LNCaP clone FGC (cell line): ENCODE measurements around the gene RELA.

Experiments used
- DNase-seq: peaks from one replicate; pipeline ENCODE4 v3.0.0-alpha.2; 2011; ENCODE audit warnings: low read depth
- H3K4me3 ChIP-seq: 2 replicates; pipeline ENCODE4 v1.5.1; 2011; ENCODE audit warnings: mild to moderate bottlenecking, low read depth, low read length, control low read depth
- TF ChIP-seq, protein P1 (sequence below): IDR thresholded peaks from 2 replicates; pipeline ENCODE4 v1.5.1; 2012; ENCODE audit warnings: mild to moderate bottlenecking; ENCODE audit not compliant: control insufficient read depth, insufficient read depth; ENCODE audit errors: extremely low read depth

Gene RELA

DNA sequence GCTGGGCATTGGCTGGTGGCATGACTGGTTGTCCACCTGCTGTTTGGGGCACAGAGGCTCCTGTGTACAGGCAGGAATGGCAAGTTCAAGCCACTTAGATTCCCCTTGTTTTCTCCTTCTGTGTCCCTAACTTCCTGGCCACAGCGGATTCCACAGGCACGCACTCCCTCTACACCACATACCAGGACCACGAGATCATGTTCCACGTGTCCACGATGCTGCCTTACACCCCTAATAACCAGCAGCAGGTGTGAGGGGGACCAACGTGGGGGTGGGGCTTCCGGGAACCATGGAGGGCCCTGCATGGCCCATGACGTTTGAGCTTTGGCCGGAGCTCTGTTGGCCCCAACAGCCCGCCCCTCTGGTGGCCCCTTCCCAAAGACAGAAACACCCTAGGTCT lies 17.0 kb downstream of the RELA start:
- no peak overlapping the region for H3K4me3 ChIP-seq
- no peak for DNase-seq
- TF ChIP-seq, protein P1, sequence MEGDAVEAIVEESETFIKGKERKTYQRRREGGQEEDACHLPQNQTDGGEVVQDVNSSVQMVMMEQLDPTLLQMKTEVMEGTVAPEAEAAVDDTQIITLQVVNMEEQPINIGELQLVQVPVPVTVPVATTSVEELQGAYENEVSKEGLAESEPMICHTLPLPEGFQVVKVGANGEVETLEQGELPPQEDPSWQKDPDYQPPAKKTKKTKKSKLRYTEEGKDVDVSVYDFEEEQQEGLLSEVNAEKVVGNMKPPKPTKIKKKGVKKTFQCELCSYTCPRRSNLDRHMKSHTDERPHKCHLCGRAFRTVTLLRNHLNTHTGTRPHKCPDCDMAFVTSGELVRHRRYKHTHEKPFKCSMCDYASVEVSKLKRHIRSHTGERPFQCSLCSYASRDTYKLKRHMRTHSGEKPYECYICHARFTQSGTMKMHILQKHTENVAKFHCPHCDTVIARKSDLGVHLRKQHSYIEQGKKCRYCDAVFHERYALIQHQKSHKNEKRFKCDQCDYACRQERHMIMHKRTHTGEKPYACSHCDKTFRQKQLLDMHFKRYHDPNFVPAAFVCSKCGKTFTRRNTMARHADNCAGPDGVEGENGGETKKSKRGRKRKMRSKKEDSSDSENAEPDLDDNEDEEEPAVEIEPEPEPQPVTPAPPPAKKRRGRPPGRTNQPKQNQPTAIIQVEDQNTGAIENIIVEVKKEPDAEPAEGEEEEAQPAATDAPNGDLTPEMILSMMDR: no peak

DNA sequence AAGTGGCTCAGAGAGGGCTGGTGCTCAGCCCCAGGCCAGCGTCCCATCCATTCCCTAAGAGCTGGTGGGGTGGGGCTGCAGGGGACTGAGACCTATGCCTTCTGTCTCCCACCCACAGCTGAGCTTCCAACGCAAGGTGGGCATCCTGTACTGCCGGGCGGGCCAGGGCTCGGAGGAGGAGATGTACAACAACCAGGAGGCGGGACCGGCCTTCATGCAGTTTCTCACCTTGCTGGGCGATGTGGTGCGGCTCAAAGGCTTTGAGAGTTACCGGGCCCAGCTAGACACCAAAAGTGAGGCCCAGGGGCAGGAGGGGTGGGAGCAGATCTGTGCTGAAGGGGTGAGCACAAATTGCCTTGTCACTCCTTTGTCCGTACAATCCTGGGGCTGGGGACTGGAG lies 17.9 kb downstream of the RELA start:
- DNase-seq: no peak
- H3K4me3 ChIP-seq: no peak overlapping the region
- TF ChIP-seq, protein P1: no peak

DNA sequence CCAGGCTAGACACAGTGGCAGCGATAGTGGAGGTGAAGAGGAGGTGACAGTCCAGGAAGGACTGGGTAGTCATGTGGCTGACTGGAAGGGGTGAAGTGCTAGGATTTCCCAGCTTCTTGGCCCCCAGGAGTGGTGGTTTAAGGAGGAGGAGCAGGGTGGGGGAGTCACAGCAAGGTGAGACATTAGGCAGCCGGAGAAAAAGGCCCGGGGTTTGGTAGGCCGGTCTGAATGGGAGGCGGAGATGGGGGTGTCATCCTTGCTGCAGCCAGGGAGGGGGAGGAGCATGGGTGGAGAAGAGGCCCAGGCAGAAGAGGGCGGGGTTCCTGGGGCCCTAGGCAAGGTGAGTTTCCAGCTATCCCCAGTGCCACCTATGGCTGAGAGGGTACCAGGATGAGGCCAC lies 18.7 kb downstream of the RELA start:
- no peak for DNase-seq
- TF ChIP-seq, protein P1: no peak

DNA sequence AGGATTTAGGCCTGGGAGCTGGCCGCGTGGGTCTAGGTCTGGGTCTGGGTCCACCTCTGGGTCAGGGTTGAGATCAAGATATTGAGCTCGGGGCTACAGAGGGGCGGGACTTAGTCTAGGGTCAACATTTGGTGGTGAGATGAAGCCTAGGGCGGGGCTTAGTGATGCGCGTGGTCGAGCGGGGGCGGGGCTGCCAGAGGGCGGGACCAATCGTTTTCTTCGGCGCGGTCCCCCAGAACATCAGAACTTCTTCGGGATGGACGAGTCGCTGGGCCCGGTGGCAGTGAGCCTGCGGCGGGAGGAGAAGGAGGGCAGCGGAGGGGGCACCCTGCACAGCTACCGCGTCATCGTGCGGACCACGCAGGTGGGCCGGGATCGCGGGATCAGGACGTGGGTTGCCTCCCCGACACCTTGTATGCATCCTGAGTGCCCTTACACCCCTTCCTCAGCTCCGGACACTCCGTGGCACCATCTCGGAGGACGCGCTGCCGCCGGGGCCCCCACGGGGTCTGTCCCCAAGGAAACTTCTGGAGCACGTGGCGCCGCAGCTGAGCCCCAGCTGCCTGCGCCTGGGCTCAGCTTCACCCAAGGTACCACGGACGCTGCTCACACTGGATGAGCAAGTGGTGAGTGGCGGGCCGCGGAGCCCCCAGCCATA lies 20.6 kb downstream of the RELA start:
- H3K4me3 ChIP-seq: no peak overlapping the region
- TF ChIP-seq, protein P1: no peak
- no peak for DNase-seq

More for the DNA sequence above, 18.7 kb downstream of the RELA start:
- no peak overlapping the region for H3K4me3 ChIP-seq

DNA sequence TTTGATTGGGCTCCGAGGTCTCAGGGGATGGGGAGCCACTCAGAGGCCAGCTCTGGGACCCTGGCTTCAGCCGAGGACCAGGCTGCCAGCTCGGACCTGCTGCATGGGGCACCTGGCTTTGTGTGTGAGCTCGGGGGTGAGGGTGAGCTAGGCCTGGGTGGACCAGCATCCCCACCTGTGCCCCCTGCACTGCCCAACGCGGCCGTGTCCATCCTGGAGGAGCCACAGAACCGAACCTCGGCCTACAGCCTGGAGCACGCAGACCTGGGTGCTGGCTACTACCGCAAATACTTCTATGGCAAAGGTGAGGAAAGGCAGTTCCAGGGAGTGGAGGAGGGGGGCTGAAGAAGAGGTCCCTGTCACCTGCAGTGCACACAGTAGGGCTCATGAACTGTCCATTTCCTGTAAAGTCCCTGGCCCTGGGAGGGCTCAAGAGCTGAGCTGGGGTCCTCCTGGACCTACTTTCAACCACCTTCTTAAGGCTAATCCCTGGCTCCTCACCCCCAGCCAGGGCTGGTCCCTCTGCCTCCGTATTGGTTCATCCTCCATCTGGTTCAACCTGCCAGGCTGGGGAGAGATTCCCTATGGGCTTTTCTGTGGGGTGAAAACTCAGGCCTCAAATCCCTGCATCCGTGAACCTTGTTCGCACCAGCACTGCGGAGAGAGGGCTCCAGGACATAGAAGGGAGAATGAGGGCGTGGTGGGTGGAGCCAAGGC lies 21.3 kb downstream of the RELA start:
- TF ChIP-seq, protein P1: no peak
- no peak overlapping the region for H3K4me3 ChIP-seq
- no peak for DNase-seq

DNA sequence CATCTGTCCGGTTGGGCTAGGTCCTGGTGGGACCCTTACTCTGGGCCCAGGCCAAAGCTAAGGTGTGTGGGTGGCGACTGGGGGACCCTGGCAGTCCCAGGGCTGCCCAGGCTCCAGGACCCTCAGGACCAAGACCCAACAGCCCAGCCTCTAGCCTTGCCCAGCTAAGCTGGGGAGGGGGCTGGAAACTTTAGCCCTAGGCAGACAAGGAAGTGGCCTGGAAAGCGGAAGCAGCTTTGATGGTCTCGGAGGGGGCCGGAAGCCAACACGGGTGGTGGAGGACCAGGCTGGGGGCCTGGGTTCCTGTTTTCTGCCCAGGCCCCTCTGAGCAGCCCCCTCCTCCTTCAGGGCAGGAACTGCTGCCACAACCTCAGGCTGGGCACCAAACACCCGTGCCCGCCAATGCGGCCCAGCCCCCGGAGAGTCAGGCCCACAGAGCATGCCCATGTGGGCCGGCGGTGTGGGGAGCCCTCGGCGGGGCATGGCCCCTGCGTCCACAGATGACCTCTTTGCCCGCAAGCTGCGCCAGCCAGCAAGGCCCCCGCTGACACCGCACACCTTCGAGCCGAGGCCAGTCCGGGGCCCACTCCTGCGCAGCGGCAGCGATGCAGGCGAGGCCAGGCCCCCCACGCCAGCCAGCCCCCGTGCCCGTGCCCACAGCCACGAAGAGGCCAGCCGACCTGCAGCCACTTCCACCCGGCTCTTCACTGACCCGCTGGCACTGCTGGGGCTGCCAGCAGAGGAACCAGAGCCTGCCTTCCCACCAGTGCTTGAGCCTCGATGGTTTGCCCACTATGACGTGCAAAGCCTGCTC lies 22.0 kb downstream of the RELA start:
- H3K4me3 ChIP-seq: no peak overlapping the region
- no peak for DNase-seq
- TF ChIP-seq, protein P1: no peak
